HepG2 (cell line): ENCODE measurements around the gene TRMT1. TPM values are rescaled to one million over a fixed set of nuclear protein-coding genes. Genes with fewer than 3 reads are reported as not detected.

Source experiments
- ESRRA ChIP-seq: sonication (generic); formaldehyde crosslinking; IDR thresholded peaks from 2 replicates; pipeline ENCODE4 v1.5.1; 2020; ENCODE audit warnings: mild to moderate bottlenecking, low read depth, missing genetic modification reagents
- HMG20B ChIP-seq: conservative IDR thresholded peaks from 2 replicates; pipeline ENCODE4 v1.6.1; 2016; ENCODE audit warnings: missing genetic modification reagents, missing compliant biosample characterization
- KAT8 ChIP-seq: IDR thresholded peaks from 2 replicates; pipeline ENCODE4 v1.6.1; 2016; ENCODE audit warnings: missing genetic modification reagents, missing compliant biosample characterization
- MIXL1 ChIP-seq: IDR thresholded peaks from 2 replicates; pipeline ENCODE4 v1.6.1; 2016
- ONECUT2 ChIP-seq: sonication (generic); formaldehyde crosslinking; IDR thresholded peaks from 2 replicates; pipeline ENCODE4 v1.4.0; 2020; ENCODE audit warnings: missing genetic modification reagents
- REPIN1 ChIP-seq: sonication (generic); formaldehyde crosslinking; IDR thresholded peaks from 2 replicates; pipeline ENCODE4 v1.8.0; 2022; ENCODE audit warnings: missing genetic modification reagents, low read depth, mild to moderate bottlenecking, borderline replicate concordance
- RXRA ChIP-seq: sonication (generic); formaldehyde crosslinking; IDR thresholded peaks from 2 replicates; pipeline ENCODE4 v1.5.1; 2020; ENCODE audit warnings: missing genetic modification reagents
- SMC3 ChIP-seq: IDR thresholded peaks from 2 replicates; pipeline ENCODE4 v1.6.1; 2011; ENCODE audit warnings: low read length, improper control_type of control experiment
- SOX13 ChIP-seq, 3 experiments: fragments of 450-650 bp in 1 of 3; sonication (generic) in 1 of 3; formaldehyde crosslinking in 1 of 3; IDR thresholded peaks in 2 of 3; conservative IDR thresholded peaks in 1 of 3; 2 replicates each; pipeline versions ENCODE4 v1.5.0 to v1.6.1; 2016 to 2020; ENCODE audit warnings: antibody characterized with exemption in 1 of 3, mild to moderate bottlenecking in 1 of 3, missing compliant biosample characterization in 1 of 3, missing genetic modification reagents in 1 of 3, moderate library complexity in 1 of 3
- SOX5 ChIP-seq: IDR thresholded peaks from 2 replicates; pipeline ENCODE4 v1.6.1; 2016; ENCODE audit warnings: borderline replicate concordance
- SP140L ChIP-seq: sonication (generic); formaldehyde crosslinking; IDR thresholded peaks from 2 replicates; pipeline ENCODE4 v1.4.0; 2020; ENCODE audit warnings: missing genetic modification reagents, borderline replicate concordance
- ZFY ChIP-seq: sonication (generic); formaldehyde crosslinking; IDR thresholded peaks from 2 replicates; pipeline ENCODE4 v1.4.0; 2020; ENCODE audit warnings: missing genetic modification reagents
- ZMYM3 ChIP-seq: sonication (generic); formaldehyde crosslinking; IDR thresholded peaks from 2 replicates; pipeline ENCODE4 v1.5.1; 2020; ENCODE audit warnings: mild to moderate bottlenecking, missing genetic modification reagents
- ZNF326 ChIP-seq: sonication (generic); formaldehyde crosslinking; IDR thresholded peaks from 2 replicates; pipeline ENCODE4 v1.4.0; 2020; ENCODE audit warnings: missing genetic modification reagents, borderline replicate concordance
- ZNF83 ChIP-seq: sonication (generic); formaldehyde crosslinking; IDR thresholded peaks from 2 replicates; pipeline ENCODE4 v1.4.0; 2020; ENCODE audit warnings: missing genetic modification reagents, mild to moderate bottlenecking, borderline replicate concordance
- ZNF850 ChIP-seq: sonication (generic); formaldehyde crosslinking; conservative IDR thresholded peaks from 2 replicates; pipeline ENCODE4 v1.9.0; 2021; ENCODE audit warnings: mild to moderate bottlenecking, missing genetic modification reagents
- polyA plus RNA-seq, 8 experiments: library from polyadenylated mRNA; depleted of rRNA in 3 of 8; stranded (reverse) in 7 of 8; unstranded in 1 of 8; fragments of >200 nt; fragmentation: Illumina TruSeq in 4 of 8; extraction: Trizol in 4 of 8; gene quantifications; 2 replicates each; pipeline versions ENCODE4 v1.2.1 to v1.2.3, GENCODE V29; 2011 to 2016; ENCODE audit warnings: low read depth in 4 of 8, missing spikeins in 1 of 8, mixed read lengths in 1 of 8; ENCODE audit not compliant: insufficient read depth in 1 of 8
- total RNA-seq, 5 experiments: library from RNA; depleted of rRNA; stranded (reverse); fragments of >200 nt; fragmentation: Illumina TruSeq; extraction: Trizol; gene quantifications; 2 replicates each; pipeline ENCODE4 v1.2.3, GENCODE V29; 2016; ENCODE audit warnings: low read depth in 1 of 5
- TF ChIP-seq, protein P1 (sequence below): IDR thresholded peaks from 2 replicates; pipeline ENCODE4 v1.6.1; 2018; ENCODE audit warnings: missing genetic modification reagents, mild to moderate bottlenecking, missing compliant biosample characterization
- TF ChIP-seq, protein P2 (sequence below): sonication (generic); formaldehyde crosslinking; IDR thresholded peaks from 2 replicates; pipeline ENCODE4 v1.4.0; 2020; ENCODE audit warnings: missing genetic modification reagents
- TF ChIP-seq, protein P3 (sequence below): sonication (generic); formaldehyde crosslinking; IDR thresholded peaks from 2 replicates; pipeline ENCODE4 v1.5.0; 2020; ENCODE audit warnings: mild to moderate bottlenecking, missing genetic modification reagents, borderline replicate concordance
- TF ChIP-seq, protein P4 (sequence below): sonication (generic); formaldehyde crosslinking; conservative IDR thresholded peaks from 2 replicates; pipeline ENCODE4 v1.8.1; 2023; ENCODE audit warnings: missing genetic modification reagents
- TF ChIP-seq, protein P5 (sequence below), 2 experiments: sonication (generic) in 1 of 2; formaldehyde crosslinking in 1 of 2; IDR thresholded peaks; 2 replicates each; pipeline versions ENCODE4 v1.4.0 to v1.6.1; 2018 to 2020; ENCODE audit warnings: missing genetic modification reagents in 2 of 2, borderline replicate concordance in 1 of 2, low read depth in 1 of 2, mild to moderate bottlenecking in 1 of 2, missing biosample characterization in 1 of 2
- TF ChIP-seq, protein P6 (sequence below): sonication (generic); formaldehyde crosslinking; IDR thresholded peaks from 2 replicates; pipeline ENCODE4 v1.8.1; 2023; ENCODE audit warnings: missing genetic modification reagents, mild to moderate bottlenecking, borderline replicate concordance

The TRMT1 gene
- total and polyA plus RNA-seq, 2 of the 13 experiments (the other 11 are each of a cell fraction or from before 2014, with no cell fraction given) = 35.5 to 44.1 TPM

DNA sequence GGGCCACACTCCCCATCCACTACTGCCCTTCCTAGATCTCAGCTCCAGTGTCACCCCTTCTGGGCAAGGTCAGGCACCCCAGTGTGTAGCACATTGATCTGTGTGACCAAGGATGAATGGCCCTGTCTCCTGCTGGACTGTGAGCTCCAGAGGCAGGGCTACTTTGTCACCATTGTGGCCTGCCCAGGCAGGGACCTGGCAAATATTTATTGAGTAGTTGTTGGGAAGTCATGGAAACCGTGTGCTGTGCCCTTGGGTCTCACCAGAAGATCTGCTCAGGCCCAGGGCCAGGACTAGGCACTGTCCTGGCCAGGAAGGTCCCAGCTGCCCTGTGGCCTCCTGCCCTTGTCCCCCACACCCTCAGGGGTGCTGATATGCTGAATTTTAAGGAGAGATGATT is 12.0 kb upstream of the TRMT1 start (continued):
- TF ChIP-seq SOX5 (peak; percentile 70), SP140L (no peak), SMC3 (peak; percentile 13; the same call in 1 of the 2 replicates), ZNF850 (no peak), ZNF326 (CRISPR knock-in tag) (no peak), ZFY (CRISPR knock-in tag) (peak; percentile 53), ONECUT2 (CRISPR knock-in tag) (peak; percentile 70; the same call in 1 of the 2 replicates), RXRA (CRISPR knock-in tag) (peak; percentile 86), ESRRA (peak; percentile 93), ZMYM3 (peak; percentile 63; the same call in 1 of the 2 replicates), MIXL1 (CRISPR knock-in tag) (no peak), REPIN1 (peak; percentile 38; the same call in 1 of the 2 replicates), HMG20B (CRISPR knock-in tag) (no peak), SOX13 (IDR thresholded peaks at IDR 0.05) (no peak), SOX13 (CRISPR knock-in tag; conservative IDR thresholded peaks at IDR 0.05 in 1 of 2, IDR thresholded peaks at IDR 0.05 in 1 of 2) (peak in 1 of 2 experiments; percentile 72; a peak in 2 of 4 replicates), KAT8 (CRISPR knock-in tag) (no peak), ZNF83 (CRISPR knock-in tag) (no peak)
- TF ChIP-seq, protein P1, sequence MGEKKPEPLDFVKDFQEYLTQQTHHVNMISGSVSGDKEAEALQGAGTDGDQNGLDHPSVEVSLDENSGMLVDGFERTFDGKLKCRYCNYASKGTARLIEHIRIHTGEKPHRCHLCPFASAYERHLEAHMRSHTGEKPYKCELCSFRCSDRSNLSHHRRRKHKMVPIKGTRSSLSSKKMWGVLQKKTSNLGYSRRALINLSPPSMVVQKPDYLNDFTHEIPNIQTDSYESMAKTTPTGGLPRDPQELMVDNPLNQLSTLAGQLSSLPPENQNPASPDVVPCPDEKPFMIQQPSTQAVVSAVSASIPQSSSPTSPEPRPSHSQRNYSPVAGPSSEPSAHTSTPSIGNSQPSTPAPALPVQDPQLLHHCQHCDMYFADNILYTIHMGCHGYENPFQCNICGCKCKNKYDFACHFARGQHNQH = peak; percentile 63
- TF ChIP-seq, protein P2, sequence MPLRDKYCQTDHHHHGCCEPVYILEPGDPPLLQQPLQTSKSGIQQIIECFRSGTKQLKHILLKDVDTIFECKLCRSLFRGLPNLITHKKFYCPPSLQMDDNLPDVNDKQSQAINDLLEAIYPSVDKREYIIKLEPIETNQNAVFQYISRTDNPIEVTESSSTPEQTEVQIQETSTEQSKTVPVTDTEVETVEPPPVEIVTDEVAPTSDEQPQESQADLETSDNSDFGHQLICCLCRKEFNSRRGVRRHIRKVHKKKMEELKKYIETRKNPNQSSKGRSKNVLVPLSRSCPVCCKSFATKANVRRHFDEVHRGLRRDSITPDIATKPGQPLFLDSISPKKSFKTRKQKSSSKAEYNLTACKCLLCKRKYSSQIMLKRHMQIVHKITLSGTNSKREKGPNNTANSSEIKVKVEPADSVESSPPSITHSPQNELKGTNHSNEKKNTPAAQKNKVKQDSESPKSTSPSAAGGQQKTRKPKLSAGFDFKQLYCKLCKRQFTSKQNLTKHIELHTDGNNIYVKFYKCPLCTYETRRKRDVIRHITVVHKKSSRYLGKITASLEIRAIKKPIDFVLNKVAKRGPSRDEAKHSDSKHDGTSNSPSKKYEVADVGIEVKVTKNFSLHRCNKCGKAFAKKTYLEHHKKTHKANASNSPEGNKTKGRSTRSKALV = no peak
- TF ChIP-seq, protein P3, sequence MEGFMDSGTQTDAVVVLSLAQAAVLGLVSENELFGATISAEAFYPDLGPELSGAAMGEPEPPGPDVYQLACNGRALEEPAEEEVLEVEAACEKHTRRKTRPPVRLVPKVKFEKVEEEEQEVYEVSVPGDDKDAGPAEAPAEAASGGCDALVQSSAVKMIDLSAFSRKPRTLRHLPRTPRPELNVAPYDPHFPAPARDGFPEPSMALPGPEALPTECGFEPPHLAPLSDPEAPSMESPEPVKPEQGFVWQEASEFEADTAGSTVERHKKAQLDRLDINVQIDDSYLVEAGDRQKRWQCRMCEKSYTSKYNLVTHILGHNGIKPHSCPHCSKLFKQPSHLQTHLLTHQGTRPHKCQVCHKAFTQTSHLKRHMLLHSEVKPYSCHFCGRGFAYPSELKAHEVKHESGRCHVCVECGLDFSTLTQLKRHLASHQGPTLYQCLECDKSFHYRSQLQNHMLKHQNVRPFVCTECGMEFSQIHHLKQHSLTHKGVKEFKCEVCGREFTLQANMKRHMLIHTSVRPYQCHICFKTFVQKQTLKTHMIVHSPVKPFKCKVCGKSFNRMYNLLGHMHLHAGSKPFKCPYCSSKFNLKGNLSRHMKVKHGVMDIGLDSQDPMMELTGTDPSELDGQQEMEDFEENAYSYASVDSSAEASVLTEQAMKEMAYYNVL (CRISPR knock-in tag) = no peak
- TF ChIP-seq, protein P4, sequence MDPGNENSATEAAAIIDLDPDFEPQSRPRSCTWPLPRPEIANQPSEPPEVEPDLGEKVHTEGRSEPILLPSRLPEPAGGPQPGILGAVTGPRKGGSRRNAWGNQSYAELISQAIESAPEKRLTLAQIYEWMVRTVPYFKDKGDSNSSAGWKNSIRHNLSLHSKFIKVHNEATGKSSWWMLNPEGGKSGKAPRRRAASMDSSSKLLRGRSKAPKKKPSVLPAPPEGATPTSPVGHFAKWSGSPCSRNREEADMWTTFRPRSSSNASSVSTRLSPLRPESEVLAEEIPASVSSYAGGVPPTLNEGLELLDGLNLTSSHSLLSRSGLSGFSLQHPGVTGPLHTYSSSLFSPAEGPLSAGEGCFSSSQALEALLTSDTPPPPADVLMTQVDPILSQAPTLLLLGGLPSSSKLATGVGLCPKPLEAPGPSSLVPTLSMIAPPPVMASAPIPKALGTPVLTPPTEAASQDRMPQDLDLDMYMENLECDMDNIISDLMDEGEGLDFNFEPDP = 0 out of 2 replicates have a peak, but pooled peaks have one; percentile 85
- TF ChIP-seq, protein P5, sequence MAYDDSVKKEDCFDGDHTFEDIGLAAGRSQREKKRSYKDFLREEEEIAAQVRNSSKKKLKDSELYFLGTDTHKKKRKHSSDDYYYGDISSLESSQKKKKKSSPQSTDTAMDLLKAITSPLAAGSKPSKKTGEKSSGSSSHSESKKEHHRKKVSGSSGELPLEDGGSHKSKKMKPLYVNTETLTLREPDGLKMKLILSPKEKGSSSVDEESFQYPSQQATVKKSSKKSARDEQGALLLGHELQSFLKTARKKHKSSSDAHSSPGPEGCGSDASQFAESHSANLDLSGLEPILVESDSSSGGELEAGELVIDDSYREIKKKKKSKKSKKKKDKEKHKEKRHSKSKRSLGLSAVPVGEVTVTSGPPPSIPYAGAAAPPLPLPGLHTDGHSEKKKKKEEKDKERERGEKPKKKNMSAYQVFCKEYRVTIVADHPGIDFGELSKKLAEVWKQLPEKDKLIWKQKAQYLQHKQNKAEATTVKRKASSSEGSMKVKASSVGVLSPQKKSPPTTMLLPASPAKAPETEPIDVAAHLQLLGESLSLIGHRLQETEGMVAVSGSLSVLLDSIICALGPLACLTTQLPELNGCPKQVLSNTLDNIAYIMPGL (CRISPR knock-in tag; IDR thresholded peaks at IDR 0.05; ENCODE audit: borderline replicate concordance in 1 of 2, low read depth in 1 of 2) = no peak
- TF ChIP-seq, protein P6, sequence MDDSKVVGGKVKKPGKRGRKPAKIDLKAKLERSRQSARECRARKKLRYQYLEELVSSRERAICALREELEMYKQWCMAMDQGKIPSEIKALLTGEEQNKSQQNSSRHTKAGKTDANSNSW (CRISPR knock-in tag) = no peak
